ENCODE measurements around the gene DRC3. TPM values are rescaled to one million over a fixed set of nuclear protein-coding genes. Genes with fewer than 3 reads are reported as not detected.
"Not testable (repeated sequence)": the region's sequence is repeated elsewhere in the genome, so short reads cannot be mapped to it uniquely, and the experiment has no call there.

Gene DRC3
- total RNA-seq, 6 experiments from 2014 or later, result 0.25 to 0.98 (median 0.72) TPM

- ATAC-seq, result no peak
- Histone ChIP-seq H3K27me3 (no peaks in the 10 kb centered on the region), H3K4me1 (no peaks in the 10 kb centered on the region), H3K27ac (no peak overlapping the region), H3K36me3 (no peaks in the 10 kb centered on the region), H3K4me3 (no peak overlapping the region), H3K9me3 (no peaks in the 10 kb centered on the region)
- intact Hi-C loops (cut with DNase I), result no loop called here
- WGBS (ENCODE audit: insufficient coverage, low coverage, low lambda C conversion rate, missing lambda C conversion rate), result 83% methylated on average over 1 of the region's 1 CpG
- DNase-seq, result no peak
- no peak for TF ChIP-seq CTCF (IDR thresholded peaks at IDR 0.05)
- no peak for TF ChIP-seq POLR2A (IDR thresholded peaks at IDR 0.05)
Measured at GRCh38 chr17:17950806-17951205, 21.9 kb upstream of the DRC3 start.

- Histone ChIP-seq H3K4me3 (no peak overlapping the region), H3K27ac (no peak overlapping the region), H3K27me3 (no peaks in the 10 kb centered on the region), H3K36me3 (no peaks in the 10 kb centered on the region), H3K9me3 (no peaks in the 10 kb centered on the region), H3K4me1 (no peaks in the 10 kb centered on the region)
- WGBS (ENCODE audit: insufficient coverage, low coverage, low lambda C conversion rate, missing lambda C conversion rate), result 83% methylated on average over 5 of the region's 5 CpGs
- ATAC-seq, result no peak
- no peak for DNase-seq
- TF ChIP-seq POLR2A (IDR thresholded peaks at IDR 0.05) (no peak), CTCF (IDR thresholded peaks at IDR 0.05) (no peak)
- intact Hi-C loops (cut with DNase I), result no loop called here
Measured at GRCh38 chr17:17951524-17951923, 21.1 kb upstream of the DRC3 start.

- no peaks in the 10 kb centered on the region for H3K9me3 ChIP-seq
- ATAC-seq, result no peak
- TF ChIP-seq POLR2A (IDR thresholded peaks at IDR 0.05), result no peak
- no peak for TF ChIP-seq CTCF (IDR thresholded peaks at IDR 0.05)
- no peaks in the 10 kb centered on the region for H3K27me3 ChIP-seq
- H3K4me1 ChIP-seq, result peaks cover 0 to under 1% (median 0%) of the 10 kb centered on the region in 4 donors
- WGBS (ENCODE audit: insufficient coverage, low coverage, low lambda C conversion rate, missing lambda C conversion rate), result 100% methylated on average over 2 of the region's 3 CpGs
- DNase-seq, result no peak
- H3K36me3 ChIP-seq, result no peaks in the 10 kb centered on the region
- H3K27ac ChIP-seq, result no peak overlapping the region
- intact Hi-C loops (cut with DNase I), result no loop called here
- no peak overlapping the region for H3K4me3 ChIP-seq
Measured at GRCh38 chr17:17952691-17953090, 20.0 kb upstream of the DRC3 start.

- TF ChIP-seq CTCF (IDR thresholded peaks at IDR 0.05) (no peak), POLR2A (IDR thresholded peaks at IDR 0.05) (no peak)
- no peak for ATAC-seq
- Histone ChIP-seq H3K36me3 (no peaks in the 10 kb centered on the region), H3K27me3 (no peaks in the 10 kb centered on the region), H3K27ac (no peak overlapping the region), H3K4me1 (peaks cover 0 to 7% (median 1%) of the 10 kb centered on the region in 4 donors), H3K4me3 (no peak overlapping the region), H3K9me3 (no peaks in the 10 kb centered on the region)
- intact Hi-C loops (cut with DNase I), result no loop called here
- DNase-seq, result no peak
- 81% methylated on average over 3 of the region's 3 CpGs for WGBS (ENCODE audit: insufficient coverage, low coverage, low lambda C conversion rate, missing lambda C conversion rate)
Measured at GRCh38 chr17:17954079-17954478, 18.6 kb upstream of the DRC3 start.

GRCh38 chr17:17955790-17956341, 16.8 kb upstream of the DRC3 start:
- DNase-seq; H3K27me3 ChIP-seq; ATAC-seq; H3K4me3 ChIP-seq; intact Hi-C loops (cut with DNase I); H3K27ac ChIP-seq; H3K36me3 ChIP-seq; H3K9me3 ChIP-seq: not testable (repeated sequence)
- peaks cover 0 to 23% (median 9%) of the 10 kb centered on the region in 4 donors for H3K4me1 ChIP-seq
- 97% methylated on average over 11 of the region's 12 CpGs for WGBS (ENCODE audit: insufficient coverage, low coverage, low lambda C conversion rate, missing lambda C conversion rate)
